ENCODE measurements around the gene NEURL1B.

- TF ChIP-seq POLR2AphosphoS5 (IDR thresholded peaks at IDR 0.05; ENCODE audit: low read depth) (no peak), GABPA (IDR thresholded peaks at IDR 0.05; ENCODE audit: low read depth) (no peak), CTCF (IDR thresholded peaks at IDR 0.05; ENCODE audit: insufficient read depth, low read length) (no peak)
Observed at GRCh38 chr5:172739375-172739774, 98.3 kb downstream of the NEURL1B start.

All from HL-60 (cell line).